Pancreas (tissue), 10 donors: ENCODE measurements around the gene SELENOS. TPM values are rescaled to one million over a fixed set of nuclear protein-coding genes. Genes with fewer than 3 reads are reported as not detected.
A peak's percentile ranks its signal among the peaks of the same experiment; 100 is the strongest.

ENCODE experiments used
- ATAC-seq, 4 donors: fragments of 200-7000 bp; cut with Tn5 transposase; one replicate each; pipeline versions ENCODE4 v1.8.0 to v1.9.1; 2020; ENCODE audit warnings: mild to moderate bottlenecking in 4 of 4, moderate library complexity in 4 of 4
- DNase-seq, 6 donors: peaks; one replicate each; pipeline ENCODE4 v3.0.0-alpha.2; 2020
- FAIRE-seq: peaks from 2 replicates; lab custom pipeline; 2012; peaks lifted over from hg19 to GRCh38; lab: Jason Lieb, UNC
- H3K27ac ChIP-seq, 4 donors: fragments of 200-600 bp; sonication (generic); 1 replicate in 3 of 4; 2 replicates in 1 of 4; pipeline versions ENCODE4 v1.5.0 to v1.8.0; 2020
- H3K27me3 ChIP-seq, 4 donors: fragments of 200-600 bp; one replicate each; pipeline ENCODE4 v1.8.0; 2021
- H3K36me3 ChIP-seq, 3 donors: fragments of 200-600 bp; sonication (generic) in 1 of 3; one replicate each; pipeline versions ENCODE4 v1.5.0 to v1.8.0; 2020 to 2021
- H3K4me1 ChIP-seq, 3 donors: fragments of 200-600 bp; one replicate each; pipeline ENCODE4 v1.8.0; 2021
- H3K4me3 ChIP-seq, 4 donors: fragments of 200-600 bp; sonication (generic) in 2 of 4; one replicate each; pipeline versions ENCODE4 v1.5.0 to v1.8.0; 2020 to 2021
- H3K9me3 ChIP-seq, 4 donors: fragments of 200-600 bp; one replicate each; pipeline ENCODE4 v1.8.0; 2021
- WGBS, 2 donors: extraction: QIAGEN DNeasy Blood & Tissue Kit; methylation state at CpG; one replicate each; pipeline ENCODE4 v1.1.7; 2013; 5-methylcytosine and 5-hydroxymethylcytosine counted together
- intact Hi-C, 3 donors: fragments of 100-400 bp; cut with DNase I; formaldehyde crosslinking; loops; one replicate each; pipeline versions ENCODE4 v1.11.1 to v1.14.2; 2022
- polyA plus RNA-seq, 2 donors: library from polyadenylated mRNA; stranded (reverse); fragments of 200-250 nt; gene quantifications; one replicate each; pipeline ENCODE4 v1.2.3, GENCODE V29; 2013
- total RNA-seq, 6 donors: library from RNA; stranded (reverse); fragmentation: NEBNext Ultra II Directional in 4 of 6; extraction: Animal tissue kit (Norgen Biotek cat#: 25700) in 4 of 6; gene quantifications; one replicate each; pipeline versions ENCODE4 v1.2.1 to v1.2.4, GENCODE V29; 2021 to 2023
- TF ChIP-seq, protein P1 (sequence below), 4 donors: fragments of 200-600 bp; sonication (generic) in 3 of 4; IDR thresholded peaks; one replicate each; pipeline versions ENCODE4 v1.5.0 to v1.8.0; 2021; ENCODE audit warnings: antibody characterized with exemption in 4 of 4
- donor health status: healthy with polysubstance abuse.
- donor health status: DM: no; HTN: no; CAD: no; lungs with moderate emphysema.
- donor health status: DM: no; HTN: no; CAD: no.
- donor health status: control.
- donor health status: control.
- donor health status: Bipolar disorder and iron deficiency.
- donor health status: DM: yes; HTN: yes; CAD: no.
- donor health status: DM: no; HTN: no; CAD: no.
- donor health status: DM: no; HTN: no; CAD: no.
- donor health status: DM: yes; HTN: yes; CAD: no.

SELENOS gene
- total and polyA plus RNA-seq, 8 donors, result 26.6 to 72.7 (median 38.2) TPM

DNA sequence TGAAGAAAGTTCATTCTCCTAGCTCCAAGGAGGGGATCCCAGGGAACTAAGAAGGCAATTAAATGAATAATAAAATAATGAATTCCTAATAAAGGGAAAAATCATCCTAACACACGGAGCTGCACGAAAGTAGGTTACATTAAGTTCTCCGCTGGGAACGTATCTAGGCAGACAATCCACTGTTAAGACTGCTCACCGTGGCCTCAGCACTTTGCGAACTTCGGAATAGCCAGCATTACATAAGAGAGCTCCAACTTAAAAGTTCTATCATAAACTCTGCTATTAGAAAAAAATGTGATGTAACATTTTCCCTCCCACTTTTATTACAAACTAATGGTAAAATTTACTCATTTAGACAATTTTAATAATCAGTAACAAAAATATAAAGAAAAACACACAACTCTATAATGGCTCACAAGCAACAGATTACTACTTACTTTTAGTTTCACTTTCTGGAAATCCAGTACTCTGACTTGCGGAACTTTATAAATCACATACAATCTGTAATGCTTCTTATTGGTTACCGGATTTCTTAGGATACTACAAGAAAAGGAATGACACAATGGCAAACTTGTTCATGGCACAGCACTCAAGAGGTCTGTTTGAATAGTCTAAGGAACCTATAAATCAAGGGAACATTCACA is 9.3 kb upstream of the SELENOS start:
- 93 to 95% methylated on average over 9 of the region's 9 CpGs for WGBS, 2 donors
- Histone ChIP-seq H3K9me3 (no peaks in the 10 kb centered on the region), H3K27ac (no peak overlapping the region), H3K4me3 (no peak overlapping the region), H3K27me3 (no peaks in the 10 kb centered on the region), H3K36me3 (peaks cover 0 to 47% (median 24%) of the 10 kb centered on the region in 3 donors), H3K4me1 (peaks cover 0 to 3% (median 0%) of the 10 kb centered on the region in 3 donors)
- no peak for DNase-seq
- TF ChIP-seq, protein P1, sequence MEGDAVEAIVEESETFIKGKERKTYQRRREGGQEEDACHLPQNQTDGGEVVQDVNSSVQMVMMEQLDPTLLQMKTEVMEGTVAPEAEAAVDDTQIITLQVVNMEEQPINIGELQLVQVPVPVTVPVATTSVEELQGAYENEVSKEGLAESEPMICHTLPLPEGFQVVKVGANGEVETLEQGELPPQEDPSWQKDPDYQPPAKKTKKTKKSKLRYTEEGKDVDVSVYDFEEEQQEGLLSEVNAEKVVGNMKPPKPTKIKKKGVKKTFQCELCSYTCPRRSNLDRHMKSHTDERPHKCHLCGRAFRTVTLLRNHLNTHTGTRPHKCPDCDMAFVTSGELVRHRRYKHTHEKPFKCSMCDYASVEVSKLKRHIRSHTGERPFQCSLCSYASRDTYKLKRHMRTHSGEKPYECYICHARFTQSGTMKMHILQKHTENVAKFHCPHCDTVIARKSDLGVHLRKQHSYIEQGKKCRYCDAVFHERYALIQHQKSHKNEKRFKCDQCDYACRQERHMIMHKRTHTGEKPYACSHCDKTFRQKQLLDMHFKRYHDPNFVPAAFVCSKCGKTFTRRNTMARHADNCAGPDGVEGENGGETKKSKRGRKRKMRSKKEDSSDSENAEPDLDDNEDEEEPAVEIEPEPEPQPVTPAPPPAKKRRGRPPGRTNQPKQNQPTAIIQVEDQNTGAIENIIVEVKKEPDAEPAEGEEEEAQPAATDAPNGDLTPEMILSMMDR (IDR thresholded peaks at IDR 0.05), result no peak
- FAIRE-seq, result no peak
- intact Hi-C loops, result no loop called here
- ATAC-seq, result no peak

DNA sequence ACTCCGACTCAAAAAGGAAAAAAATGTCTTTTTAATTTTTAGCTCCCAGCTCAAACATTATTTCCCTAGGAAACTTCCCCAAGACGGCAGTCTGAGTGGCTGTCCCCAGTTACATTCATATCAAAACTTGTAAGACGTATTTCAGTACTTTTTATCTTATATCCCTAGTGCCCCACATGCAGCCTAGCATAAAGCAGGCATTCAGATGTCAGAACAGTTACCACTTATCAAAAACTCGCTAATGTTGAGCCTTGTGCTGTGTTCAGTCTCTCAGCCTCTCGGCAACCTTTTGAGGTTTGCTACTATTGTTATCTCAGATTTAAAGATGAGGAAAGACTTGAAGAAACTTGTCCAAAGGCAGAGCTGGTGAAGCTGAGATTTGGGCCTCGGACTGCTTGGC is 6.6 kb upstream of the SELENOS start:
- no peak for ATAC-seq
- H3K36me3 ChIP-seq, result peaks cover 0 to 47% (median 24%) of the 10 kb centered on the region in 3 donors
- H3K27me3 ChIP-seq, result no peaks in the 10 kb centered on the region
- no peaks in the 10 kb centered on the region for H3K4me1 ChIP-seq
- TF ChIP-seq, protein P1 (IDR thresholded peaks at IDR 0.05), result no peak
- intact Hi-C loops, result no loop called here
- no peak for FAIRE-seq
- DNase-seq, result no peak
- 86 to 92% methylated on average over 6 of the region's 6 CpGs for WGBS, 2 donors
- H3K9me3 ChIP-seq, result no peaks in the 10 kb centered on the region
- H3K4me3 ChIP-seq, result no peak overlapping the region
- H3K27ac ChIP-seq, result no peak overlapping the region

DNA sequence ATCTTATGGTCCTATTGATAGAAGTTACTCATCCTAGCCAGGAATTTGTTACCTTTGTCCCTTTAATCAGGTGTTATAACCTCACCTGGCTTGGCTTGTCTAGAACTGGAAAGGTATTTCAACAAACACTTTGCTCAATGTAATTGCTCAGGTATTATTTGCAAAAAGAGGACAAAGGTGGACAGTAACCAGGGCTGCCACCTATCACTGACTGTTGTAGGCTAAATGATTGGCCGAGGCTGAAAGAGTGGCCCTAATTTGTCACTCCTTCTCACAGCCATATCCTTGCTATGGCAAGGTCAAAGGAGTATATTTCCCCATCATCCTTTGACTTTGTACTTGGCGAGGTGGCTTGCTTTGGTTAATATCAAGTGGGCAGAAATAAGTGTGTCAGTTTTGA is 2.7 kb upstream of the SELENOS start:
- Histone ChIP-seq H3K27ac (no peak overlapping the region), H3K36me3 (peaks cover 0 to 30% (median 11%) of the 10 kb centered on the region in 3 donors), H3K4me3 (no peak overlapping the region), H3K27me3 (no peaks in the 10 kb centered on the region), H3K4me1 (peaks cover 0 to 8% (median 0%) of the 10 kb centered on the region in 3 donors), H3K9me3 (no peaks in the 10 kb centered on the region)
- DNase-seq (no peak), FAIRE-seq (no peak), ATAC-seq (no peak)
- 79 to 81% methylated on average over 2 of the region's 2 CpGs for WGBS, 2 donors
- TF ChIP-seq, protein P1 (IDR thresholded peaks at IDR 0.05), result no peak
- intact Hi-C loops, result no loop called here

DNA sequence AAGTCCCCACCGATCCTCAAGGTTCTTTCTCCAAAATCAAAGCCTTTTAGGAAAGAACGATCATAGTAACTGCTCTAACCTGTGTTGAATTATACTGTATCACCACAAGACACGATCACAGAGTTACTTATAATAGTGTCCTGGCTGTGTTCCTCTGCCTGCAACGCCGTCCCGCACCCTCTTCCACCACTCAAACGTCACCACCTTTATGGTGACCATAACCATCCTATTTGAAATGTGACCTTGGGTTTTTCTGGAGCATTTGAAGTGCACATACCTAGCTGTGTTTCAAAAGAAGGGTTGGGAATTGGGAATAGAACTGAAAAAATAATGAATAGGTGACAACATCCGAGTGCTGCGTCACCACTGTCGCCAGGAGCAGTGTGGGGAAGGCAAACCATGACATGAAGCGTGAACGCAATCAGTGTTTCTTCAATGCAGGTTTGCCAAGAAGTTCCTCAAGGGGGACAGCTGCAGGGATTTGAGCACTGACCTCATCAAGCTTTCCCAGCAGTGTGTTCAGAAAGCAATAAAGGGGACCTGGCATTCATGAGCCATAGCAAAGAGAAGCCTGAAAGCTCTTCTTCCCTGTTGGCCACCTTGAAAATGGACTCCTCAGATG is 769 bp upstream of the SELENOS start:
- peaks cover 13 to 34% (median 14%) of the 10 kb centered on the region in 3 donors for H3K36me3 ChIP-seq
- TF ChIP-seq, protein P1 (IDR thresholded peaks at IDR 0.05), result no peak
- DNase-seq (no peak), ATAC-seq (no peak), FAIRE-seq (no peak)
- H3K4me1 ChIP-seq, result peaks cover 0 to 8% (median 0%) of the 10 kb centered on the region in 3 donors
- no peaks in the 10 kb centered on the region for H3K27me3 ChIP-seq
- 73 to 78% methylated on average over 12 of the region's 12 CpGs for WGBS, 2 donors
- intact Hi-C loops, result no loop called here
- H3K4me3 ChIP-seq, result peak overlapping the region in 3 of 4 donors; percentile 87 to 94 (median 93)
- no peaks in the 10 kb centered on the region for H3K9me3 ChIP-seq
- H3K27ac ChIP-seq, result no peak overlapping the region
